Stimulated activated CD8-positive, alpha-beta memory T cell treated with anti-CD3 and anti-CD28 coated beads, Interleukin-7, amount 100 ng/mL, for 24 hours (primary cell): ENCODE data around the gene DNAJC18.
A peak's percentile ranks its signal among the peaks of the same experiment; 100 is the strongest.
"Not testable (repeated sequence)": the region's sequence is repeated elsewhere in the genome, so short reads cannot be mapped to it uniquely, and the experiment has no call there.

Experiments used
- DNase-seq: peaks from one replicate; pipeline ENCODE4 v3.0.0-alpha.2; 2020; ENCODE audit warnings: low read depth

The DNAJC18 gene

GRCh38 chr5:139461176-139461575 lies 21.9 kb upstream of the DNAJC18 start:
- DNase-seq: no peak

GRCh38 chr5:139460455-139460854 lies 21.1 kb upstream of the DNAJC18 start:
- DNase-seq: no peak

GRCh38 chr5:139459451-139459934 lies 20.2 kb upstream of the DNAJC18 start:
- DNase-seq: no peak

GRCh38 chr5:139458580-139459407 lies 19.5 kb upstream of the DNAJC18 start:
- DNase-seq: peak; percentile 43

DNA sequence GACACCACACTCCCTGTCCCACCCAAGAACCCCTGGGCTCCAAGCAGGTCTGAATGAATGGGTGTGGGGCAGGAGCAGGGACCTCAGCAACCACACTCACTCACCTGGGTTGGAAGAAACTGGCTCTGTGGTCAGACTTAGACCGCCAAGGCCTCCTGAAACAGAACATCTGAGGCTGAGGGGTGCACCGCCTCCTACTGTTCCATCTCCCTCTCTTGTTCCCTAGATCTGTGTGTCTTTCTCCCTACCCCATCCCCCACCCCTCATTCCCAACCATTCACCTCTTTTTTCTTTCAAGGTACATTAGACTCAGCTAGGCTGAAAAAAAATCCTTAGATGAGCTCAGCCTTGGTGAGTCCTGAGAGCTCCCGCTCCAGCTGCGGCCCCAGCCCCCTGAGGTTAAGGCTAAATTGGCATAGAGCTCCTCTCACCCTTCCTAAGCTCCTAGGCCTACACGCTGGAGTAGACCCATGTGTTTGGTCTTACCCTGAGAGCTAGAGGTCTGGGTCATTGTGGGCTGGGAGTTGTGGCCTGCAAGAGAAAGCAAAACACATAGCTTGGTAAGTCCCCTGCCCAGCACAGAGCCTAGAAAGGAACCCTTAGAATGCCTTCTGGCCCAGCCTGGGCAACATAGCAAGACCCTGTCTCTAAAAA lies 18.5 kb upstream of the DNAJC18 start:
- DNase-seq: no peak

DNA sequence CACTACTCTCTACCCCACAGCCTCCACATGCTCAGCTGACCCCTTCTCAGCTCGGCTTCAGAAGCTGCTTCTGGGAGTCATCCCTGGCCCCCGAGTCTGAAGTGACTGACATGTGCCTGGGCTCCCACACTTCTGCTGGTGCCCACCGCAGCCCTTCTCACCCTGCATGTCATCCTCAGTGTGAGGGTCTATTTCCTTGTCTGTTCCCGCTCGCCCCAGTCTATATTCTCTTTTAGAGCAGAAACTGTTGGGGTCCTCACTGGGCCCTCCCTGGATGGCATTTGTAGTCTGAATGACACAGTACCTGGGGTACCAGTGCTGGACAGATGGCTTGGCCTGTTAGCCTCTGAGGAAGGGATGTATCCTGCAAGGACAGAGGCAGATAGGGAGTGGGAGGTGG lies 17.9 kb upstream of the DNAJC18 start:
- no peak for DNase-seq

- DNase-seq: no peak
Observed at GRCh38 chr5:139456776-139457175, 17.5 kb upstream of the DNAJC18 start.

DNA sequence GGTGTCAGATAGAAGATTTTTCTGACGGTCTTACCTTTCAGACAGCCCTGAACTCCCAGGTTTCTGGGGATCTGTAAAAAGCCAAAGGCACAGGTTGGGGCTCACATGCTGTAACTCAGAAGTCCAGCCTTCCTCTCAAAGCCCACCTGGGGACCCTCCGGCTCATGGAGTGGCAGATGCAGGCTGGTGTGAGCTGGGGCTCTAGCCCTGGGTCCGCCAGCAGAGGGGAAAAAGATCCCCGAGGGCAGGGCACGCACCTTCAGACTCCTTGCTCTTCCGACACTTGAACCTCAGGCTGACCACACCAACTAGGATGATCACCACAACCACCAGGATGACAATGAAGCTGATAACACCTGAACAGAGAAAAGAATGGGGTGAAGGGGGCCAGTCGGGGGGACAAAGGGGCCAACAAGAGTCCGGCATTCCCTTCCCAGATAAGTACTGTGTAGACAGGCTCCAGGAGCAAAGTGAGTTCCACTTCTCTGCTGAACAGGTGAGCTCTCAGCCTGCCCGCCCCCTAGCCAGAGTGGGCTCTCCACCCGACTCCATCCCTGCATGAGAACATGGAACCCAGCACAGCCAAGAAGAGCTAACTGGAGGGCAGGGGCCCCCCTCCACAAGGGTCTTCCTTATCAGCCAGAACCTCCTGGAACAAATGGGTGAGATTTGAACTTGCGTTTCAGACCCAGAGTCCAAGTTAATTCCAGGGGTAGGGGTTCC lies 15.4 kb upstream of the DNAJC18 start:
- DNase-seq: no peak

GRCh38 chr5:139453683-139454567 lies 14.6 kb upstream of the DNAJC18 start:
- no peak for DNase-seq

- no peak for DNase-seq
Observed at GRCh38 chr5:139451878-139452660, 12.7 kb upstream of the DNAJC18 start.

DNA sequence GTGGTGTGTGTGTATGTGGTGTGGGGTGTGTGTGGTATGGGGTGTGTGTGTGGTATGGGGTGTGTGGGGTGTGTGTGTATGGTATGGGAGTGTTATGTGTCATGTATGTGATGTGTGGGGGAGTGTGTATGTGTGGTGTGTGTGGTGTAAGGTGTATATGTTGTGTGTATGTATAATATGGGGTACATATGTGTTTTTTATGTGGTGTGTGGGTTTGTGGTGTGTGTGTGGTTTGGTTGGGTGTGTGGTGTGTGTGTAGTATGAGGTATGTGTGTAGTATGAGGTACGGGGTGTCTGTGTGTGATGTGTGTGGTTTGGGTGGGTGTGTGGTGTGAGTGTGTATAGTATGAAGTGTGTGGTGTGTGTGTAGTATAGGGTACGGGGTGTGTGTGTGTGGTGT lies 11.9 kb upstream of the DNAJC18 start:
- no peak for DNase-seq

DNA sequence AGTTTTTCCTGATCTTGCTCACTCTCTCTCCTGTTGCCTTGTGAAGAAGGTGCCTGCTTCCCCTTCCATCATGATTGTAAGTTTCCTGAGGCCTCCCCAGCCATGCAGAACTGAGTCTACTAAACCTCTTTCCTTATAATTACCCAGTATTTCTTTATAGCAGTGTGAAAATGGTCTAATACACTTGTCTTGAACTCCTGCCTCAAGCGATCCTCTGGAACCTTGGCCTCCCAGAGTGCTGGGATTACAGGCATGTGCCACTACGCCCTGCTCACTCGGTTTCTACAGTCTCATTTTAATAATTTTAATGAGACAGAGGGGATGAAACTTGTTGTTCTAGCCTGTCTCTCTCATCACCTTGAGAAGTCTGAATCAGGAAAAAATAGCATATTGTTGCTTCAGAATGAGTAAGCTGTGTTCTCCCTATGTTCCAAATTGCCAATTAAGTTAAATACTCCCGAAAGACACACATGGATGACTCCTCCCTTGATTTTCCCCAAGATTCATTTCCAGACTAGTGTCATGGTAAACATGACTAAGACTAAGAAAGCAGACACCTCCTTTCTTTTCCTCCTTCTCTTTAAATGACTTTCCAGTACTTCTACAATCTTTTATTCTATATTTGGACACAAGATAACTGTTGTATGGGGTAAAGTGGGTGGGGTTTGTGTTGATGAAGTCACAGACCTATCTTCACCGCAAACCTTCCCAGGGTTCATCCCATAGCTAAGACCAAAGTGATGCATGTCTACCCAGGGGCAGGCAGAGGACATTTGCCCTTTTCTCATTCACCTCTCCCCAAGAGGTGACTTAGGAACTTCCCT lies 7.8 kb upstream of the DNAJC18 start:
- DNase-seq: no peak

- no peak for DNase-seq
Observed at GRCh38 chr5:139445325-139446170, 6.2 kb upstream of the DNAJC18 start.

DNA sequence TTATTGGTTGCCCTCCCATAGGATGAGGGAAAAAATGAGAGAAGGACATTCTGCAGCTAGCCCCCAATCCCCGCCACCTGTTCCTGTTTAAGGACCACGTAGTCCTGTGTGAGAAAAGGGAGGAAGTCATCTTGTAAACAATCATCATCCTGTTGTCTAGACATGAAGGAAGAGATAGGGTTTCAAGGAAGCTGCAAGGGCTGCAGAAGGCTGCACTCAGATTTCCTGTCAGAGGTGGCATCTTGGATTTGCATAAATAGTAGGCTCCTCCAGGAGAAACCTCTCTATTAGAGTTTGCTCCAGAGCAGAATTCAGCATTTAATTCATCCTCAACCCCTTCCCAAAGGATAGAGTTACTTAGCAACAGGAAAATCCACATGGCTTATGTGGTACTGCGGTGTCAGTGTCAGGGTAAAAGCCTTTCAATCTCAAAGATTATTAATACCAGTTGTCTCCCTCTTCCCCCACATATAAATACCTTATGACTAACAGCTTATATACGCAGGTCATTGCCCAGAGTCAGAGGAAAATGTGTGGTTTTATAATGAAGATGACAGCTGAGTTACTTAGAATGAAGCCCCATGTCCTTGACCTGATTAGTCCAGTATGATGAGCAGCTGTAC lies 4.6 kb upstream of the DNAJC18 start:
- no peak for DNase-seq

GRCh38 chr5:139440416-139440815 lies 1.1 kb upstream of the DNAJC18 start:
- not testable (repeated sequence) for DNase-seq

- no peak for DNase-seq
Observed at GRCh38 chr5:139438707-139439012, 665 bp downstream of the DNAJC18 start.

- no peak for DNase-seq
Observed at GRCh38 chr5:139435676-139436075, 3.6 kb downstream of the DNAJC18 start.

DNA sequence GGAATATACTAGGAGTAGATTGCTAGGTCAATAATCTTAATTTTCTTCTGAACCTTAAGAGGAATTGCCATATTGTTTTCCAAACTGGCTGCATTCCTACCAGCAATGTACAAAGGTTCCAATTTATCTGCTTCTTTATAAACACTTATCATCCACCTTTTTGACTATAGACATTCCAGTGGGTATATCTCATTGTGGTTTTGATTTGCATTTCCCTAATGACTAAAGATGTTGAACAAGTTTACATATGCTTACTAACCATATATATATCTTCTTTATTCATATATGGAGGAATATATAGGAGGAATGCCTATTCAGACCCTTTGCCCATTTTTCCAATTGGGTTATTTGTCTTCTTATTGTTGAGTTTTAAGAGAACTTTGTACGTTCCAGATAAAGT lies 7.6 kb downstream of the DNAJC18 start:
- no peak for DNase-seq

GRCh38 chr5:139430015-139430414 lies 9.3 kb downstream of the DNAJC18 start:
- no peak for DNase-seq
